Ovary (tissue), 9 donors: ENCODE data around the gene CRB2. TPM values are rescaled to one million over a fixed set of nuclear protein-coding genes. Genes with fewer than 3 reads are reported as not detected.

Experiments used
- DNase-seq, 5 donors: peaks; one replicate each; pipeline ENCODE4 v3.0.0-alpha.2; 2019 to 2020
- H3K27ac ChIP-seq, 2 donors: fragments of 200-600 bp; one replicate each; pipeline versions ENCODE4 v1.5.1 to v1.8.0; 2019 to 2022
- H3K27me3 ChIP-seq: fragments of 200-600 bp; one replicate; pipeline ENCODE4 v1.8.0; 2022
- H3K36me3 ChIP-seq: fragments of 200-600 bp; sonication (generic); one replicate; pipeline ENCODE4 v1.5.1; 2019
- H3K4me1 ChIP-seq: one replicate; pipeline ENCODE4 v1.8.1; 2013; ENCODE audit warnings: mild to moderate bottlenecking, moderate library complexity; ENCODE audit not compliant: insufficient read depth
- H3K4me3 ChIP-seq: fragments of 200-600 bp; sonication (generic); one replicate; pipeline ENCODE4 v1.5.1; 2017
- H3K9me3 ChIP-seq, 2 donors: fragments of 200-600 bp in 1 of 2; sonication (generic) in 1 of 2; one replicate each; pipeline versions ENCODE4 v1.5.1 to v1.8.1; 2013 to 2019; ENCODE audit warnings: mild to moderate bottlenecking in 1 of 2, moderate library complexity in 1 of 2
- CTCF ChIP-seq, 3 donors: fragments of 450-650 bp in 2 of 3; fragments of 200-600 bp in 1 of 3; IDR thresholded peaks; one replicate each; pipeline versions ENCODE4 v1.5.1 to v1.8.0; 2016 to 2022; ENCODE audit warnings: antibody characterized with exemption in 3 of 3, mild to moderate bottlenecking in 1 of 3
- EP300 ChIP-seq: sonication (generic); formaldehyde crosslinking; IDR thresholded peaks from one replicate; pipeline ENCODE4 v1.6.1; 2017; ENCODE audit warnings: antibody characterized with exemption
- POLR2A ChIP-seq: fragments of 450-650 bp; IDR thresholded peaks from one replicate; pipeline ENCODE4 v1.6.1; 2017; ENCODE audit warnings: antibody characterized with exemption, mild to moderate bottlenecking, moderate library complexity
- WGBS, 3 donors: extraction: QIAGEN DNeasy Blood & Tissue Kit in 1 of 3; methylation state at CpG; one replicate each; pipeline versions ENCODE4 v1.1.5 to v1.1.7; 2013 to 2017; 5-methylcytosine and 5-hydroxymethylcytosine counted together
- intact Hi-C, 4 donors: fragments of 100-400 bp; cut with DNase I; formaldehyde crosslinking; loops; one replicate each; pipeline versions ENCODE4 v1.11.0 to v1.15.1; 2022 to 2023
- polyA plus RNA-seq, 2 donors: library from polyadenylated mRNA; stranded (reverse); fragments of 200-250 nt in 1 of 2; fragments of 350-450 nt in 1 of 2; fragmentation: Illumina TruSeq in 1 of 2; extraction: RNeasy Lipid Tissue Mini Kit (QIAGEN cat#74804) in 1 of 2; gene quantifications; one replicate each; pipeline ENCODE4 v1.2.3, GENCODE V29; 2013 to 2014
- total RNA-seq, 7 donors: library from RNA; depleted of rRNA in 2 of 7; stranded (reverse); fragments of >200 nt in 2 of 7; fragmentation: NEBNext Ultra II Directional in 3 of 7; extraction: Animal tissue kit (Norgen Biotek cat#: 25700) in 3 of 7; gene quantifications; one replicate each; pipeline versions ENCODE4 v1.1.0 to v1.2.4, GENCODE V29; 2016 to 2023
- donor health status: DM: no; HTN: no; CAD: no; lungs with moderate emphysema.
- donor health status: DM: no; HTN: no; CAD: no.
- donor health status: Bipolar disorder and iron deficiency.
- donor health status: DM: yes; HTN: yes; CAD: no.
- donor health status: DM: no; HTN: no; CAD: no.
- donor health status: DM: yes; HTN: yes; CAD: no.

CRB2 gene
- total and polyA plus RNA-seq, 9 donors = 0.13 to 20.4 (median 0.48) TPM

GRCh38 chr9:123345567-123345955, 10.4 kb upstream of the CRB2 start:
- TF ChIP-seq POLR2A (no peak), CTCF (IDR thresholded peaks at IDR 0.05) (no peak), EP300 (no peak)
- Histone ChIP-seq H3K9me3 (no peaks in the 10 kb centered on the region), H3K27ac (no peak overlapping the region), H3K4me1 (no peaks in the 10 kb centered on the region), H3K4me3 (no peak overlapping the region), H3K36me3 (no peaks in the 10 kb centered on the region), H3K27me3 (no peaks in the 10 kb centered on the region)
- 60 to 65% (median 63%) methylated on average over 6 of the region's 6 CpGs for WGBS, 3 donors
- intact Hi-C loops = loop anchor here in 2 of 4 donors (5.0 to 10.0 kb wide), 2 partner anchors 263 to 881 kb away; no protein-coding TSS in a partner anchor
- DNase-seq = no peak

- H3K4me3 ChIP-seq = no peak overlapping the region
- no peaks in the 10 kb centered on the region for H3K9me3 ChIP-seq
- H3K4me1 ChIP-seq = no peaks in the 10 kb centered on the region
- DNase-seq = no peak
- no peaks in the 10 kb centered on the region for H3K27me3 ChIP-seq
- H3K27ac ChIP-seq = no peak overlapping the region
- TF ChIP-seq CTCF (IDR thresholded peaks at IDR 0.05) = no peak
- TF ChIP-seq POLR2A = no peak
- TF ChIP-seq EP300 = no peak
- intact Hi-C loops = loop anchor here in 2 of 4 donors (5.0 to 10.0 kb wide), 2 partner anchors 264 to 881 kb away; no protein-coding TSS in a partner anchor
- no peaks in the 10 kb centered on the region for H3K36me3 ChIP-seq
- 75 to 82% (median 77%) methylated on average over 9 of the region's 9 CpGs for WGBS, 3 donors
Measured at GRCh38 chr9:123346026-123346425, 10.0 kb upstream of the CRB2 start.

GRCh38 chr9:123346826-123347225, 9.2 kb upstream of the CRB2 start:
- Histone ChIP-seq H3K27me3 (no peaks in the 10 kb centered on the region), H3K4me1 (no peaks in the 10 kb centered on the region), H3K9me3 (no peaks in the 10 kb centered on the region), H3K36me3 (no peaks in the 10 kb centered on the region), H3K27ac (no peak overlapping the region), H3K4me3 (no peak overlapping the region)
- no peak for DNase-seq
- intact Hi-C loops = loop anchor here in 2 of 4 donors (5.0 to 10.0 kb wide), 2 partner anchors 265 to 882 kb away; no protein-coding TSS in a partner anchor
- WGBS, 3 donors = 94 to 98% (median 96%) methylated on average over 3 of the region's 3 CpGs
- TF ChIP-seq CTCF (IDR thresholded peaks at IDR 0.05) = no peak

- intact Hi-C loops = loop anchor here in 2 of 4 donors (5.0 to 10.0 kb wide), 2 partner anchors 265 to 883 kb away; no protein-coding TSS in a partner anchor
- no peak overlapping the region for H3K27ac ChIP-seq
- WGBS, 3 donors = 57 to 67% (median 63%) methylated on average over 12 of the region's 12 CpGs
- H3K4me3 ChIP-seq = no peak overlapping the region
- no peak for TF ChIP-seq POLR2A
- no peak for TF ChIP-seq EP300
- no peak for TF ChIP-seq CTCF (IDR thresholded peaks at IDR 0.05)
- H3K36me3 ChIP-seq = no peaks in the 10 kb centered on the region
- H3K27me3 ChIP-seq = no peaks in the 10 kb centered on the region
- H3K4me1 ChIP-seq = no peaks in the 10 kb centered on the region
- DNase-seq = no peak
- H3K9me3 ChIP-seq = no peaks in the 10 kb centered on the region
Measured at GRCh38 chr9:123347289-123348060, 8.5 kb upstream of the CRB2 start.
